A549 (cell line): ENCODE measurements around the gene NT5E. TPM values are rescaled to one million over a fixed set of nuclear protein-coding genes. Genes with fewer than 3 reads are reported as not detected.
"Not testable (repeated sequence)": the region's sequence is repeated elsewhere in the genome, so short reads cannot be mapped to it uniquely, and the experiment has no call there.

ENCODE experiments used
- ATAC-seq, 2 experiments: fragments of 200-7000 bp in 1 of 2; fragments of >200 bp in 1 of 2; cut with Nextera tagmentation in 1 of 2; cut with Tn5 transposase in 1 of 2; 3 replicates each; pipeline versions ENCODE4 v1.8.0 to v1.9.1; 2018 to 2020; ENCODE audit warnings: mild to moderate bottlenecking in 1 of 2, moderate library complexity in 1 of 2
- CTCF ChIA-PET: fragments of 300-600 bp; sonication (Branson Sonifier 250); formaldehyde crosslinking; extraction: SDS; loops from one replicate; lab custom pipeline; 2021; ENCODE audit warnings: antibody characterized with exemption, inconsistent platforms; lab: Yijun Ruan, JAX
- POLR2A ChIA-PET: fragments of 350-600 bp; formaldehyde crosslinking; extraction: SDS; loops from one replicate; lab custom pipeline; 2021; ENCODE audit warnings: antibody characterized with exemption, inconsistent platforms; lab: Yijun Ruan, JAX
- DNase-seq, 2 experiments: peaks; one replicate each; pipeline versions ENCODE4 v3.0.0 to v3.0.0-alpha.2; 2011 to 2016; ENCODE audit warnings: low read depth in 1 of 2, low spot score in 1 of 2
- FAIRE-seq: peaks from 2 replicates; lab custom pipeline; 2011; peaks lifted over from hg19 to GRCh38; lab: Jason Lieb, UNC
- H3K27ac ChIP-seq, 2 experiments: fragments of >200 bp; sonication (Bioruptor Twin); formaldehyde crosslinking; 3 replicates each; pipeline ENCODE4 v1.5.1; 2016 to 2017
- H3K4me1 ChIP-seq: fragments of >200 bp; sonication (Bioruptor Twin); formaldehyde crosslinking; 3 replicates; pipeline ENCODE4 v1.6.1; 2016
- H3K4me2 ChIP-seq: fragments of >200 bp; sonication (Bioruptor Twin); formaldehyde crosslinking; 3 replicates; pipeline ENCODE4 v1.6.1; 2016
- H3K4me3 ChIP-seq: fragments of >200 bp; sonication (Bioruptor Twin); formaldehyde crosslinking; 3 replicates; pipeline ENCODE4 v1.5.1; 2016
- H3K9me3 ChIP-seq: fragments of >200 bp; sonication (Bioruptor Twin); formaldehyde crosslinking; 3 replicates; pipeline ENCODE4 v1.6.1; 2016
- ATOH8 ChIP-seq: fragments of 250-450 bp; sonication (Bioruptor Pico); IDR thresholded peaks from 2 replicates; pipeline ENCODE4 v1.5.0; 2020; ENCODE audit warnings: low read depth, mild to moderate bottlenecking, moderate library complexity
- BCL3 ChIP-seq: fragments of >200 bp; sonication (Bioruptor Twin); formaldehyde crosslinking; IDR thresholded peaks from 3 replicates; pipeline ENCODE4 v1.6.1; 2016
- CBX8 ChIP-seq: fragments of 200-600 bp; sonication (generic); IDR thresholded peaks from 2 replicates; pipeline ENCODE4 v1.6.1; 2016
- CHD2 ChIP-seq: fragments of 150-350 bp; IDR thresholded peaks from 2 replicates; pipeline ENCODE4 v1.6.1; 2014; ENCODE audit warnings: low read length; ENCODE audit not compliant: partially characterized antibody
- CHD4 ChIP-seq: fragments of 200-600 bp; sonication (generic); IDR thresholded peaks from 2 replicates; pipeline ENCODE4 v1.6.1; 2016; ENCODE audit warnings: antibody characterized with exemption, mild to moderate bottlenecking, borderline replicate concordance
- CTCF ChIP-seq: fragments of >200 bp; sonication (Bioruptor Twin); formaldehyde crosslinking; IDR thresholded peaks from 3 replicates; pipeline ENCODE4 v1.5.1; 2016
- EP300 ChIP-seq, 2 experiments: fragments of >200 bp; sonication (Bioruptor Twin); formaldehyde crosslinking; IDR thresholded peaks; 2 replicates in 1 of 2; 3 replicates in 1 of 2; pipeline ENCODE4 v1.6.1; 2016 to 2017
- FOXS1 ChIP-seq: fragments of 250-450 bp; sonication (Bioruptor Pico); IDR thresholded peaks from 2 replicates; pipeline ENCODE4 v1.5.0; 2020; ENCODE audit warnings: mild to moderate bottlenecking, moderate library complexity
- HOXA7 ChIP-seq: fragments of 250-450 bp; sonication (Bioruptor Pico); IDR thresholded peaks from 2 replicates; pipeline ENCODE4 v1.5.0; 2020; ENCODE audit warnings: mild to moderate bottlenecking, moderate library complexity
- HOXB13 ChIP-seq: fragments of 250-450 bp; sonication (Bioruptor Pico); IDR thresholded peaks from 2 replicates; pipeline ENCODE4 v1.5.0; 2020; ENCODE audit warnings: low read depth, mild to moderate bottlenecking, moderate library complexity
- HOXB5 ChIP-seq: fragments of 250-450 bp; sonication (Bioruptor Pico); IDR thresholded peaks from 2 replicates; pipeline ENCODE4 v1.5.0; 2020; ENCODE audit warnings: mild to moderate bottlenecking, moderate library complexity
- JUNB ChIP-seq: fragments of >200 bp; sonication (Bioruptor Twin); formaldehyde crosslinking; IDR thresholded peaks from 2 replicates; pipeline ENCODE4 v1.6.1; 2016
- KDM1A ChIP-seq: fragments of 200-600 bp; sonication (generic); IDR thresholded peaks from 2 replicates; pipeline ENCODE4 v1.6.1; 2016; ENCODE audit warnings: low read depth, mild to moderate bottlenecking
- KDM5A ChIP-seq: fragments of 200-600 bp; sonication (generic); IDR thresholded peaks from 2 replicates; pipeline ENCODE4 v1.6.1; 2016; ENCODE audit warnings: antibody characterized with exemption, mild to moderate bottlenecking
- MAX ChIP-seq: IDR thresholded peaks from 2 replicates; pipeline ENCODE4 v1.6.1; 2012
- MAZ ChIP-seq: fragments of 150-350 bp; IDR thresholded peaks from 2 replicates; pipeline ENCODE4 v1.6.1; 2014; ENCODE audit warnings: antibody characterized with exemption, low read depth, low read length, borderline replicate concordance
- MYC ChIP-seq: IDR thresholded peaks from 2 replicates; pipeline ENCODE4 v1.6.1; 2012; ENCODE audit warnings: mild to moderate bottlenecking, inconsistent platforms, low read length, improper control_type of control experiment, borderline replicate concordance
- NPAS2 ChIP-seq: fragments of 250-450 bp; sonication (Bioruptor Pico); IDR thresholded peaks from 2 replicates; pipeline ENCODE4 v1.8.0; 2022; ENCODE audit warnings: mild to moderate bottlenecking, moderate library complexity, borderline replicate concordance
- POLR2A ChIP-seq: IDR thresholded peaks from 2 replicates; pipeline ENCODE4 v1.6.1; 2012; ENCODE audit warnings: mild to moderate bottlenecking, low read length
- RAD21 ChIP-seq, 2 experiments: fragments of >200 bp in 1 of 2; sonication (Bioruptor Twin) in 1 of 2; formaldehyde crosslinking in 1 of 2; IDR thresholded peaks in 1 of 2; conservative IDR thresholded peaks in 1 of 2; 2 replicates in 1 of 2; 3 replicates in 1 of 2; pipeline ENCODE4 v1.6.1; 2012 to 2018; ENCODE audit warnings: inconsistent platforms in 1 of 2
- RNF2 ChIP-seq: fragments of 200-600 bp; sonication (generic); IDR thresholded peaks from 2 replicates; pipeline ENCODE4 v1.6.1; 2016; ENCODE audit warnings: low read depth, mild to moderate bottlenecking, antibody characterized with exemption, moderate library complexity, borderline replicate concordance
- SMC3 ChIP-seq: fragments of >200 bp; sonication (Bioruptor Twin); formaldehyde crosslinking; IDR thresholded peaks from 3 replicates; pipeline ENCODE4 v1.6.1; 2018; ENCODE audit warnings: inconsistent platforms
- SREBF2 ChIP-seq: fragments of 450-650 bp; IDR thresholded peaks from 2 replicates; pipeline ENCODE4 v1.6.1; 2014; ENCODE audit warnings: mild to moderate bottlenecking, moderate library complexity
- TP53 ChIP-seq: fragments of 250-450 bp; sonication (Bioruptor Pico); IDR thresholded peaks from 2 replicates; pipeline ENCODE4 v1.5.0; 2021; ENCODE audit warnings: mild to moderate bottlenecking, moderate library complexity
- ZC3H11A ChIP-seq: fragments of 450-650 bp; IDR thresholded peaks from 2 replicates; pipeline ENCODE4 v1.6.1; 2014; ENCODE audit warnings: antibody characterized with exemption, mild to moderate bottlenecking
- ZFP36 ChIP-seq: fragments of 450-650 bp; IDR thresholded peaks from 2 replicates; pipeline ENCODE4 v1.6.1; 2014; ENCODE audit warnings: borderline replicate concordance; ENCODE audit not compliant: partially characterized antibody
- WGBS: methylation state at CpG from one replicate; pipeline ENCODE4 v1.1.6; 2017; ENCODE audit errors: missing lambda C conversion rate; 5-methylcytosine and 5-hydroxymethylcytosine counted together
- polyA plus RNA-seq, 4 experiments: library from polyadenylated mRNA; depleted of rRNA in 3 of 4; stranded (reverse); fragments of >200 nt; fragmentation: RNase III in 1 of 4; extraction: RNeasy Plus Mini Kit Qiagen cat#74134 plus additional on column Dnase treatment in 1 of 4; gene quantifications; 2 replicates in 3 of 4; 3 replicates in 1 of 4; pipeline ENCODE4 v1.2.3, GENCODE V29; 2011 to 2017

NT5E gene
- polyA plus RNA-seq, 2 of the 4 experiments (the other 2 are of a cell fraction) = 18.9 to 54.8 TPM

- peak in 1 of 2 experiments; percentile 50 for DNase-seq
- peak; percentile 39 to 52; a peak in 3 of 6 replicates for ATAC-seq
- ChIA-PET CTCF (interaction anchor here (0.8 to 4.3 kb wide), 5 partner anchors 42 to 80 kb away, joined by 3 to 21 read pairs (median 4); no protein-coding TSS in a partner anchor), POLR2A (interaction anchor here (1.5 to 3.7 kb wide), 3 partner anchors 46 to 79 kb away, joined by 3 to 52 read pairs (median 5); partner anchors contain the start of gene NT5E)
- no peak for FAIRE-seq
- TF ChIP-seq MAX = peak; percentile 10; the same call in 1 of the 2 replicates
- TF ChIP-seq RNF2 = no peak
- Histone ChIP-seq H3K4me2 (peak overlapping the region; percentile 95), H3K4me1 (peaks cover 58% of the 10 kb centered on the region), H3K27ac (peak overlapping the region; percentile 93 to 94), H3K4me3 (peak overlapping the region; percentile 36; the same call in 1 of the 3 replicates), H3K9me3 (no peaks in the 10 kb centered on the region)
- 33% methylated on average over 2 of the region's 2 CpGs for WGBS
Observed at GRCh38 chr6:85403331-85404015, 46.4 kb upstream of the NT5E start.

GRCh38 chr6:85404016-85404563 is 45.8 kb upstream of the NT5E start:
- POLR2A ChIA-PET = interaction anchor here (0.7 to 3.7 kb wide), 7 partner anchors 19 to 274 kb away, joined by 3 to 52 read pairs (median 5); partner anchors contain the start of gene NT5E
- H3K27ac ChIP-seq = peak overlapping the region; percentile 93 to 94
- H3K4me2 ChIP-seq = peak overlapping the region; percentile 95
- DNase-seq (peak in 1 of 2 experiments; percentile 52), ATAC-seq (peak in 1 of 2 experiments; percentile 8; a peak in 3 of 6 replicates)
- peaks cover 58% of the 10 kb centered on the region for H3K4me1 ChIP-seq
- peak overlapping the region; percentile 36 for H3K4me3 ChIP-seq
- CTCF ChIA-PET = interaction anchor here (1.2 to 4.3 kb wide), 4 partner anchors 43 to 79 kb away, joined by 3 to 21 read pairs (median 4); no protein-coding TSS in a partner anchor
- H3K9me3 ChIP-seq, FAIRE-seq: not testable (repeated sequence)
- 27% methylated on average over 4 of the region's 4 CpGs for WGBS

GRCh38 chr6:85404564-85405174 is 45.2 kb upstream of the NT5E start:
- peak; percentile 85 to 88 for ATAC-seq
- H3K27ac ChIP-seq = peak overlapping the region; percentile 93 to 94
- peak overlapping the region; percentile 36 for H3K4me3 ChIP-seq
- ChIA-PET POLR2A (interaction anchor here (0.7 to 3.7 kb wide), 10 partner anchors 18 to 273 kb away, joined by 3 to 52 read pairs (median 5); partner anchors contain the start of genes NT5E and SYNCRIP), CTCF (interaction anchor here (0.9 to 4.3 kb wide), 5 partner anchors 30 to 78 kb away, joined by 3 to 21 read pairs (median 4); partner anchors contain the start of gene NT5E)
- peak; percentile 65 to 90 for DNase-seq
- peaks cover 58% of the 10 kb centered on the region for H3K4me1 ChIP-seq
- no peak for FAIRE-seq
- no peaks in the 10 kb centered on the region for H3K9me3 ChIP-seq
- H3K4me2 ChIP-seq = peak overlapping the region; percentile 95
- WGBS = 2% methylated on average over 12 of the region's 12 CpGs
- no peak for TF ChIP-seq HOXB13 (CRISPR knock-in tag)
- no peak for TF ChIP-seq CBX8
- no peak for TF ChIP-seq SREBF2
- no peak for TF ChIP-seq KDM1A
- TF ChIP-seq CHD2 = no peak
- 0 out of 3 replicates have a peak, but pooled peaks have one; percentile 38 for TF ChIP-seq BCL3
- no peak for TF ChIP-seq HOXB5
- TF ChIP-seq RAD21 (conservative IDR thresholded peaks at IDR 0.05 in 1 of 2, IDR thresholded peaks at IDR 0.05 in 1 of 2) = 0 out of 5 replicates have a peak, but pooled peaks of 1 of the 2 experiments have one; percentile 7
- peak; percentile 60 for TF ChIP-seq JUNB
- TF ChIP-seq EP300 (IDR thresholded peaks at IDR 0.05) = 0 out of 5 replicates have a peak, but pooled peaks of 1 of the 2 experiments have one; percentile 33
- no peak for TF ChIP-seq TP53 (CRISPR knock-in tag)
- TF ChIP-seq MAZ = no peak
- TF ChIP-seq CHD4 = no peak
- no peak for TF ChIP-seq MYC
- no peak for TF ChIP-seq ATOH8 (CRISPR knock-in tag)
- no peak for TF ChIP-seq SMC3
- no peak for TF ChIP-seq ZC3H11A
- TF ChIP-seq FOXS1 (CRISPR knock-in tag) = no peak
- no peak for TF ChIP-seq KDM5A
- TF ChIP-seq POLR2A = no peak
- no peak for TF ChIP-seq ZFP36
- no peak for TF ChIP-seq CTCF
- no peak for TF ChIP-seq NPAS2 (CRISPR knock-in tag)
- TF ChIP-seq HOXA7 (CRISPR knock-in tag) = no peak
